ENCODE data around the gene PCOLCE2. TPM values are rescaled to one million over a fixed set of nuclear protein-coding genes. Genes with fewer than 3 reads are reported as not detected.

PCOLCE2 gene
- total RNA-seq, 2 experiments from 2014 or later: not detected

DNA sequence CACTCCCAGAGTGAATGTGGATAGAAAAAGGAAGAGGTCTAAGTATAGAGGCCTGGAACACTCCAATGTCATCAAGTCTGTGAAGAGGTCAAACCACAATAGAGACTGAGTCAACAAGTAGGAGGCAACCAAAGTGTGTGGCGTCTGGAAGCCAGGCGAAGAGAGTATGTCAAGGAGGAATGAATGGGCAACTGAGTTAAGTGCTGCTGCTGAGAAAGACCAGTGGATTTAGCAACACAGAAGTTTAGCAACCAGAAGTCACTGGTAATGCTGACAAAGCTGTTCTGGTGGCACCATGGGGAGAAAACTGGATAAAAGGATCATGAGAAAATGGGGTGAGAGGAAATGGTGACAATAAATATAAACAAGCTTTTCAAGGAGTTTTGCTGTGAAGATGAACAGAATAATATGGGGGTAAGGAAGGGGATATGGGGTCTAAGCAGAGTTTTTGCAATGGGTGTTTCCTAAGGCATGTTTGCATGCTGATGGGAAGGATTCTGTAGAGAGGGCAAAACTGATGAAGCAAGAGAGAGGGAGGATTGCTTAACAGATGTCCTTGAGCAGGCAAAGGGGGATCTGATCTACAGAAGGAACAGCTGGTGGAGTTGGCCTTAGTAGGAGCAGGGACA is 38.4 kb downstream of the PCOLCE2 start:
- Histone ChIP-seq H3K4me2 (ENCODE audit: low read length) (no peak overlapping the region), H3K4me1 (ENCODE audit: insufficient read depth, low read length, poor library complexity, severe bottlenecking) (no peaks in the 10 kb centered on the region), H4K20me1 (ENCODE audit: insufficient read depth, low read length) (no peaks in the 10 kb centered on the region), H3K9me3 (ENCODE audit: low read length) (no peaks in the 10 kb centered on the region), H3K27ac (ENCODE audit: low read depth, low read length, poor library complexity, severe bottlenecking) (no peak overlapping the region), H3K4me3 (ENCODE audit: low read depth, low read length, poor library complexity, severe bottlenecking) (no peak overlapping the region), H2AFZ (ENCODE audit: low read length) (no peak overlapping the region), H3K9me2 (ENCODE audit: insufficient read depth, low read length) (no peaks in the 10 kb centered on the region), H3K79me2 (ENCODE audit: insufficient read depth, low read depth, low read length) (no peaks in the 10 kb centered on the region), H3K36me3 (ENCODE audit: insufficient read depth, low read length) (no peaks in the 10 kb centered on the region)
- ChIA-PET CTCF (ENCODE audit: unreplicated experiment) (no interaction called here), POLR2A (interaction anchor here (0.6 kb wide), 1 partner anchor 302 kb away, joined by 3 read pairs; no protein-coding TSS in a partner anchor)
- no peak for TF ChIP-seq EZH2phosphoT487 (IDR thresholded peaks at IDR 0.05; ENCODE audit: borderline replicate concordance, low read depth, low read length)
- TF ChIP-seq, protein P1, sequence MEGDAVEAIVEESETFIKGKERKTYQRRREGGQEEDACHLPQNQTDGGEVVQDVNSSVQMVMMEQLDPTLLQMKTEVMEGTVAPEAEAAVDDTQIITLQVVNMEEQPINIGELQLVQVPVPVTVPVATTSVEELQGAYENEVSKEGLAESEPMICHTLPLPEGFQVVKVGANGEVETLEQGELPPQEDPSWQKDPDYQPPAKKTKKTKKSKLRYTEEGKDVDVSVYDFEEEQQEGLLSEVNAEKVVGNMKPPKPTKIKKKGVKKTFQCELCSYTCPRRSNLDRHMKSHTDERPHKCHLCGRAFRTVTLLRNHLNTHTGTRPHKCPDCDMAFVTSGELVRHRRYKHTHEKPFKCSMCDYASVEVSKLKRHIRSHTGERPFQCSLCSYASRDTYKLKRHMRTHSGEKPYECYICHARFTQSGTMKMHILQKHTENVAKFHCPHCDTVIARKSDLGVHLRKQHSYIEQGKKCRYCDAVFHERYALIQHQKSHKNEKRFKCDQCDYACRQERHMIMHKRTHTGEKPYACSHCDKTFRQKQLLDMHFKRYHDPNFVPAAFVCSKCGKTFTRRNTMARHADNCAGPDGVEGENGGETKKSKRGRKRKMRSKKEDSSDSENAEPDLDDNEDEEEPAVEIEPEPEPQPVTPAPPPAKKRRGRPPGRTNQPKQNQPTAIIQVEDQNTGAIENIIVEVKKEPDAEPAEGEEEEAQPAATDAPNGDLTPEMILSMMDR (conservative IDR thresholded peaks at IDR 0.05; ENCODE audit: low read length): no peak
- DNase-seq (ENCODE audit: low spot score): no peak
- intact Hi-C loops (cut with micrococcal nuclease; ENCODE audit: unreplicated experiment): no loop called here
- no TSS peak for BruUV-seq (replicated peaks)

- Histone ChIP-seq H3K27ac (ENCODE audit: low read depth, low read length, poor library complexity, severe bottlenecking) (no peak overlapping the region), H3K4me1 (ENCODE audit: insufficient read depth, low read length, poor library complexity, severe bottlenecking) (no peaks in the 10 kb centered on the region), H3K4me2 (ENCODE audit: low read length) (no peak overlapping the region), H2AFZ (ENCODE audit: low read length) (no peak overlapping the region), H3K4me3 (ENCODE audit: low read depth, low read length, poor library complexity, severe bottlenecking) (no peak overlapping the region), H3K36me3 (ENCODE audit: insufficient read depth, low read length) (no peaks in the 10 kb centered on the region), H3K9me2 (ENCODE audit: insufficient read depth, low read length) (no peaks in the 10 kb centered on the region), H3K79me2 (ENCODE audit: insufficient read depth, low read depth, low read length) (no peaks in the 10 kb centered on the region), H3K9me3 (ENCODE audit: low read length) (no peaks in the 10 kb centered on the region; the same call in 1 of the 2 replicates), H4K20me1 (ENCODE audit: insufficient read depth, low read length) (no peaks in the 10 kb centered on the region)
- TF ChIP-seq, protein P1 (conservative IDR thresholded peaks at IDR 0.05; ENCODE audit: low read length): no peak
- TF ChIP-seq EZH2phosphoT487 (IDR thresholded peaks at IDR 0.05; ENCODE audit: borderline replicate concordance, low read depth, low read length): no peak
- ChIA-PET POLR2A (interaction anchor here (0.6 kb wide), 1 partner anchor 52 kb away, joined by 4 read pairs; no protein-coding TSS in a partner anchor), CTCF (ENCODE audit: unreplicated experiment) (no interaction called here)
- intact Hi-C loops (cut with micrococcal nuclease; ENCODE audit: unreplicated experiment): no loop called here
- no peak for DNase-seq (ENCODE audit: low spot score)
- no TSS peak for BruUV-seq (replicated peaks)
Measured at GRCh38 chr3:142849148-142849547, 39.7 kb downstream of the PCOLCE2 start.

- Histone ChIP-seq H3K9me2 (ENCODE audit: insufficient read depth, low read length) (no peaks in the 10 kb centered on the region), H3K36me3 (ENCODE audit: insufficient read depth, low read length) (no peaks in the 10 kb centered on the region), H3K4me1 (ENCODE audit: insufficient read depth, low read length, poor library complexity, severe bottlenecking) (no peaks in the 10 kb centered on the region), H4K20me1 (ENCODE audit: insufficient read depth, low read length) (no peaks in the 10 kb centered on the region), H3K4me3 (ENCODE audit: low read depth, low read length, poor library complexity, severe bottlenecking) (no peak overlapping the region), H3K79me2 (ENCODE audit: insufficient read depth, low read depth, low read length) (no peaks in the 10 kb centered on the region), H2AFZ (ENCODE audit: low read length) (no peak overlapping the region), H3K4me2 (ENCODE audit: low read length) (no peak overlapping the region), H3K9me3 (ENCODE audit: low read length) (no peaks in the 10 kb centered on the region; the same call in 1 of the 2 replicates), H3K27ac (ENCODE audit: low read depth, low read length, poor library complexity, severe bottlenecking) (no peak overlapping the region)
- TF ChIP-seq EZH2phosphoT487 (IDR thresholded peaks at IDR 0.05; ENCODE audit: borderline replicate concordance, low read depth, low read length): no peak
- TF ChIP-seq, protein P1 (conservative IDR thresholded peaks at IDR 0.05; ENCODE audit: low read length): no peak
- ChIA-PET CTCF (ENCODE audit: unreplicated experiment) (no interaction called here), POLR2A (no interaction called here)
- BruUV-seq (replicated peaks): no TSS peak
- intact Hi-C loops (cut with micrococcal nuclease; ENCODE audit: unreplicated experiment): no loop called here
- no peak for DNase-seq (ENCODE audit: low spot score)
Measured at GRCh38 chr3:142846779-142847577, 41.9 kb downstream of the PCOLCE2 start.
